GM21528 (cell line): ENCODE measurements around the gene NSG1.

Experiments used
- ATAC-seq: cut with Tn5 transposase; IDR thresholded peaks from one replicate; pipeline ENCODE4 v1.9.1; 2021; ENCODE audit warnings: mild to moderate bottlenecking, moderate library complexity; ENCODE audit not compliant: unreplicated experiment, low FRiP score

The NSG1 gene

DNA sequence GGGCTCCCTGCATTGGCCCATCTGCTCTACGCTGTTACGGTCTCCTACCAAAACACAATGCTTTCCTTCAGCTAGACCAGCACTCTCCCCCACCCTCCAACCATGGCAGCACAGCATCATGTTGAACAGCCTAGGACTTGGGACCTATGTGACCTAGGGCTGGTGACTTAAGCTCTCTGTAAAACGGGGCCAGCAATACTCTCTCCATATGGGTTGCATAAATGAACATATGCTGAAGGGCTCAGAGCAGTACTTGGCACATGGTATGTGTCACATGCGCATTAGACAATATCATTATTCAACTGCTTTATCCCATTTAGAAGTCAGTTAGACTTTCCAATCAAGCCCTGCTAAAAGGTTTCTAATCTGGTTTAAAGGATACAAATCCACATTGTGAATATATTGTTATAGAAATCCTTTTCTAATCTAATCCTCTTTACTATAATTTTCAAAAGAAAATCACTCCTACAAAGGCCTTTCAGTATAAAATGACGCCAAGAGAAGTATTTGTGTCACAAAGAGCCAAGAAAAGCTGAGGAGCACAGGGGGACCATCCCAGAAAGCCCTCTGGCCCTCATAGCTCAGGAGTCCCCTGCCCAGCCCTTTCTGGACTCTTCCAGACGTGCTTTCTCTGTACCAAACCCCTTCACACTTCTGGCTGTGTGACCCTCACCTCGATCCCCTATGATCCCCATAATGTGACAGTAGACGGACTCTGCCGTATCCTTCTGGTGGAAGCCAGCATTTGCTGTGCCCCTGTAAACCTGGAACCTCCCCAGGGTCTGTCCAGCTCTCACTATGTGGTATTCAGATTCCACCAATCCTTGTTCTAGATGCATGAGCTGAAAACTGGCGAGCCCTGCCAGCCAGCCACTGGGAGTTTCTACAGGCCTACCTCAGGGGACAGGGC, 42.3 kb downstream of the NSG1 start:
- no peak for ATAC-seq

DNA sequence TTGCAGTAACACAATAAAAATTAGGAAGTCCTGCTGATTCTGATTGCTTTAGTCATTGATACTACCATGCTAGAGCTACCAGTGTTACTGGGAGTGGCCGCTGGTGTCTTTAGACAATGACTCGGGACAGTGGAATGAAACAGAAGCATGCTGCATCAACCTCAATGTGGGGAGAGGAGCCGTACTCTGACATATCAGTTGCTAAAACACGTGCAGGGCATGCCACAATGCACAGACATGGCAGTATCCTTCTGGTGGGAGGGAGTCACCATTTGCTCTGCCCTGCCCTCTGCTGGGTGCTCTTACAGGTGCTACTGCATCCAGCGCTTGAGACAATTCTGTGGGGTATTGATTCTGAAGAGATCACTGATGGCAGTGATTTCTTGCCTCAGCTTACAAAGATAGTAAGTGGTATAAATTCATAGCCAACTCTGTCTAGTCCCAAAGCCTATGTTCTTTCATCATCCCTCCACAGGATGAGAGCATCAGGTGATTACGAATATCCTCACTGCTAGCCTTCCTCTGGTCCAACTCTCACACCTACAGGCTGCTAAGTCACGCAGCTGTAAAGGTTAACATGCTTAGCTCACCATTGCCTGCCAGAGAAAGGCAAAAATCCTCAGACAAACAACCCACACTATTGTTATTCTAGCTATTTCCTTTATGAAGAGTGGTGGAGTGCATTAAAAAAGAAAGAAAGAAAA, 43.7 kb downstream of the NSG1 start:
- ATAC-seq: peak; percentile 67

GRCh38 chr4:4432341-4433125, 45.6 kb downstream of the NSG1 start:
- no peak for ATAC-seq

DNA sequence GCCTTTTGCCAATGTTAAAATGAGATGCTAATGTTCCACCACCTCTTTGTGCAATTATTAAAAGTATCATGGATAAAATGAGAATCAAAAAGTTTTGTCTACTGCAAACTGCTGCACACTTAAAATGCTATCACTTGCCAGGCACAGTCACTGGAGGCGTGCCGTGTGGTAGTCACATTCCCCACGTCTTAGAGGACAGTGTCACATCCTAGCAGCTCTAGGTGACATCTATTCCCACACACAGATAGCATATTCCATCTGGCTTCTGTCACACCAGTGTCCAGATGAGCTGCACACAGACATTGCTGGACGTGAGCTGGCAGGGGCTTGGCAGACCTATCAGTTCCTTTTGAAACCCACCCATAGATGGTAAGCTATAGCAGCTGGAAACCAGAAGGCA, 47.0 kb downstream of the NSG1 start:
- no peak for ATAC-seq

DNA sequence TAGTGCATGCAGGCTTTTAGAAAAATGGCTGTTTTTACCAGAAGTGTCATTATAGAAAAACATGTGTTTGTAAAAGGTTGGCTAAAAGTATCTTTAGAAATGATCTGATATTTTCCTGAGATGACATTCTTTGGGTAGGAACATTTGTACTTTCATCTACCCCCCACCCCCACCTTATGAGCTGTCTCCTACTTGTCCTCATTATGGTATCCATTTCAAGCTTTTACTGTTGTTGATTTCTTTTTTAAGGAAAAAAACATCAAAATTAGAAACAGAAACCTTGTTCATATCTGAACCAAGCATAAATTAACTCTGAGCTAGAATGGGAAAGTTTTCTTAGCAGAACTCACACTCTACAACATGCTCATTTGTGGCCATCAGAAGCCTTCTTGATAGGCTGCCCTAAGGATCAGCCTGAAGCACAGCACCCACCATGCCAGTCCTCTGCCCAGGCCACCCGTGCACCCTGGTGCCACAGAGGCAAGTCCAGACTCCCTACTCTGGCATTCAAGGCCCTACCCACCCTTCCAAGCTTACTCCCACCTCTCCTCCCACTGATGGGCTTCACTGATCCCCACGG, 49.4 kb downstream of the NSG1 start:
- no peak for ATAC-seq

- ATAC-seq: no peak
These were observed 51.0 kb downstream of the NSG1 start for GRCh38 chr4:4437798-4438470.

- no peak for ATAC-seq
These were observed 52.0 kb downstream of the NSG1 start for GRCh38 chr4:4438891-4439290.

DNA sequence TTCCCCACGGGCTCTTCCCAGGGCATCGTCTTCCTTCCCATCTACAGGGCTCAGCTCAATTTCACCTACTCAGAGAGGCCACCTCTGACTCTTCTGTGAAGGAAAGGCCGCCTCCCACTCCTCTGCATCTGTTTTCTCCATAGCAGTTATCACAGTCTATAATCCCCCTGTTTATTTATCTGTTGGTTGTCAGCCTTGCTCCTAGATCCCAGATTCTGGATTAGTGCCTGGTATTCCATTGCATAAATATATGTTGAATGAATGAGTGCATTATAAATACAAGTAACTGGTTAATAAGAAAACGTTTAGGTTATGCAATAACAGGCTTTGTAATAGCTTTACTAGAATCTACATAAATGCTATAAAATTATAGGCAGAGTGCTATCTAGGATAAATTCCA, 52.9 kb downstream of the NSG1 start:
- ATAC-seq: no peak

DNA sequence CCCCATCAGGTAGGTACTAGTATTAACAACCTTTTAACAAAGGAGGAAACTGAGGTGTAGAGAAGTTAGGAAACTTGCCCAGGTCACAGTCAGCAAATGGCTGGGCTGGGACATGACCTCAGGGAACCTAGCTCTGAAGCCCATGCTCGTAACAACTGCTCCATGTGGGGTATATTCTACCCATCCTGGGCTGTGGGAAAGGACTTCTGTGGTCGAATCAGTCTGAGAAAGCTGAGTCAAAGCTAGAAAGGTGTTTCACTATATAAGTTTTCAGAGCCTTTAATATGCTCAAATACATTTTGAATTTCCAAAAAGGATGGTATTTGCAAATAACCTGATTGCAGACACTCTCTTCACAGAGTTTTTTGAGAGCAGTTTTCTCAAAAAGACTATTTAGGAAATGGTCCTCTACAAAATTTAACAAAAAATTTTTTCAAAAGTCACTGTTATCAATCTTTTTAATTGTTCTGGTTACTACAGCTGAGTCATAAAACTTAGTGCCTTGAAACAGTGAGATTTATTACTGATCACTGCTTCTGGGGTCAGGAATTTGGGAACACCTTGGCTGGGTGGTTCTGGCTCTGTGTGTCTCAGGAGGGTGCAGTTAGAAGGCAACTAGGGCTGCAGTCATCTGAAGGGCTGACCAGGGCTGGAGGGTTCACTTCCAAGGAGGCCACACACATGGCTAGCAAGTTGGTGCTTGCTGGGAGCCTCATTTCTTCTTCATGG, 53.6 kb downstream of the NSG1 start:
- ATAC-seq: no peak

DNA sequence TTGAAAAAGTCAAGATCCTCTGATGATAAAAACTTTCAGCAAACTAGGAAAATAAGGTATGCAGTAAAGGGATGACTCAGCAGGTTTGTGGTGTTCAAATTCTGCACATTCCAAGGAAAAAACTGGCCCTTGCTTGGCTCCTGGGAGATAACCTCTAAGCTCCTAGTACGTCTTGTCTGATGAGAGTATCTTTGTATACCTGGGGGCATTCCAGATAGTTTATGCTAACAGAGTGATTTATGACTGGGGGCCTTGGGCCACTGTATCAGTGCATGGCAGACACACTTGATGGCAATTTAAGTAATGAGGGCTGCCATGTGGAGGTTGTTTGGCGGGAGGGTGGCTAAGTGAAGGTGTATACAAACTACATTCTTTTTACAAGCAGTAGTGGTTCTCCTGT, 56.9 kb downstream of the NSG1 start:
- no peak for ATAC-seq

DNA sequence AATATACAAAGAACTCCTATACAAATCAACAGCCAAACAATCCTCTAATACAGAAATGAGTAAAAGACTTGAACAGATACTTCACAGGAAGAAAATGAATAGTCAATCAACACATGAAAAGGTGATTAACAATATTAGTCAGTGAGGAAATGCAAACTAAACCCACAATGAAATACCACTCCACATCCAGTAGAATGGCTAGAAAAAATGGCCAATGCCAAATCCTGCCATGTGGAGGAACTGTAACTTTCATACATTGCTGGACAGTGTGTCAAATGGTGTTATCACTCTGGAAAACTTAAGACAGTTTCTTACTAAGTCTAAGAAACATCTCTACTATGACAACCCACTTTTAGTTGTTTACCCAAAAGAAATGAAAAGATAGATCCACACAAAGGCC, 59.5 kb downstream of the NSG1 start:
- ATAC-seq: no peak

GRCh38 chr4:4455210-4455865, 68.4 kb downstream of the NSG1 start:
- ATAC-seq: peak; percentile 76

DNA sequence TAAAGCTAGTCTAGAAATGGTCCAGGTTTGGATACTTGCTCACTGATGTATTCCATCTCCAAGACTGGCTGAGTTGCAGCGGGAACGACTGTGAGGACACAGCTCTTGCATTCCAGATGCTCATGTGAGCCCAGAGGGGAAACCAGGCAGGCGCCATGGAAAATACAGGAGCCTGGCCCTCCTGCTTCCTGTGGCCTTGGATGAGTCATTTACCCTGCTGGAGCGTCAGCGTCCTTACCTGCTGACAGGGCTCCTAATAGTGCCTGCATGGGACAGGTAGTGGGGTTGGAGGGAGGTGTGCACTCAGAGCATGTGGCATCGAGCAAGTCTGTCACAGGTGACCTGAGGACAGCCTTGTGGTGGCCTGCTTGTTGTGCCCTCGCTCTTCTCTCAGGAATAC, 69.4 kb downstream of the NSG1 start:
- no peak for ATAC-seq

GRCh38 chr4:4456816-4457578, 70.1 kb downstream of the NSG1 start:
- no peak for ATAC-seq

- no peak for ATAC-seq
These were observed 71.1 kb downstream of the NSG1 start for GRCh38 chr4:4457803-4458553.

DNA sequence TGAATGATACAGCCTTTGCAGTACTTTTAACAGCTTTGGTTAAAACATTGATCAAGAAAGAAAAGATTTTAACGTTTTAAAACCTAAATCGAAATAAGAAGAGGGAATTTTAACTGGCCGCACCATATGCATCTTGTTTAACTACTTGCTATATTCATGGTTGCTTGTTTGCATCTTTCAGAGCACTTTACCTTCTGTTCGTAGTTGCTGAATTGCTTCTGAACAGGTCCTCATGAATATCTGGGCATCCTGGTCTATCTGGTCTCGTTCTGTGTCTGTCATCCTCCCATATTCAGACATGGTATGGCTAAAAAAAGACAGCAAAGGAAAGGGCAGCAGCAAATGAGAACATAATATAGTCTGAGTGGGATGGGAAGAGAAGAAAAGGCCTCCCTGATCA, 72.3 kb downstream of the NSG1 start:
- ATAC-seq: no peak

DNA sequence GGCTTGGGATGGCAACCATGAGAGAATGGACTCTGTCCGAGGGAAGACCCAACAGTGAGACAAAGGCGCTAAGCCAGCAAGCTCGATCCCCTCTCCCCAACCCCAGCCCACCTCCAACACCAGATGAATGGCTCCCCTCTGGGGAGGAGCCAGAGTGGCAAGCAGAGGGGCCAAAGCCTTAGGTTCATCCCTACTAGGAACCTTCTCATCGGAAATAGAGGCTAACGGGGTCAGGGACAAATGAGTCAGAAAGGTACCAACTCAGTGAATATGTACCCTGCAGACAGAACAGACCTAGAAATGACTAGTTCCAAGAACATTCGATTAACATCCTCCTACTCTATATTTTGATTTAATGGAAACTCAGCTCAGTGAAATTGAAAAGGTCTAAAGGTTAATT, 73.9 kb downstream of the NSG1 start:
- ATAC-seq: no peak

GRCh38 chr4:4461178-4461577, 74.3 kb downstream of the NSG1 start:
- ATAC-seq: no peak
